Skeletal muscle satellite cell (primary cell): ENCODE measurements around the gene TMEM184B.

Source experiments
- H3K27me3 ChIP-seq: 2 replicates; pipeline ENCODE4 v1.7.0; 2013; ENCODE audit warnings: low read length; ENCODE audit not compliant: control insufficient read depth, insufficient read depth
- H3K36me3 ChIP-seq: 2 replicates; pipeline ENCODE4 v1.7.0; 2013; ENCODE audit warnings: mild to moderate bottlenecking, control low read depth, low read length; ENCODE audit not compliant: insufficient read depth
- H3K4me1 ChIP-seq: 2 replicates; pipeline ENCODE4 v1.7.0; 2013; ENCODE audit warnings: low read length; ENCODE audit not compliant: control insufficient read depth, insufficient read depth
- H3K4me2 ChIP-seq: 2 replicates; pipeline ENCODE4 v1.7.0; 2013; ENCODE audit warnings: mild to moderate bottlenecking, low read length
- H3K4me3 ChIP-seq: 2 replicates; pipeline ENCODE4 v1.7.0; 2013; ENCODE audit warnings: low read length
- H3K9ac ChIP-seq: 2 replicates; pipeline ENCODE4 v1.7.0; 2013; ENCODE audit warnings: mild to moderate bottlenecking, low read depth, low read length, moderate library complexity
- H3K9me3 ChIP-seq: replicated peaks from 2 replicates; pipeline ENCODE4 v1.7.0; 2013; ENCODE audit warnings: mild to moderate bottlenecking, control low read depth, low read length

The TMEM184B gene

DNA sequence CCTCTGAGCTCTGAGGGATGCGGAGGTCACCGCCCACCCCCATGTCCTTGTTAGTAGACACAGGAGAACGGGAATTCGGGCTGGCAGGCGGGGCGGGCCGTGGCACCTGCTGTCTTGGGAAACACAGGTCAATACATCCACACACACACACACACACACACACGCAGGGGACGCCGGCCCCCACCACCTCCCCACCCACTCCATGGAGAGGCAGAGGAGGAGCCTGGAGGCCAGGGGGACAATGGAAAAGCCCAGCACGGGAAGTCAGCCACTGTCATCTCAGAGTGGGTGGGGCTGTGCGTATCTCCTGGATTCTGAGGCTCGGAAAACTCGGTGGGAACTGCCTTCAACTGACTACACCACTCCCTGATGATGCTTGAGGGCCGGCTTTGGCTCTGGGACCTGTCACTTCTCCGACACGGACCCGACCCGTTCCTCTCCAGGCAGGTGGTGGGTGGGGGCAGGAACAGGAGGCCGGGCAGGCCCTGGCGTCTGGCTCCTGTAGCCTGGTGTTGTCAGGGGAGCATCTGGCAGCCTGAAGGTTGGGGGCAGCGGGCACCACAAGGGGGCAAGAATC is 18.5 kb upstream of the TMEM184B start:
- H3K4me2 ChIP-seq = no peak overlapping the region
- no peaks in the 10 kb centered on the region for H3K9me3 ChIP-seq
- peaks cover 68% of the 10 kb centered on the region for H3K36me3 ChIP-seq
- H3K4me3 ChIP-seq = no peak overlapping the region
- no peak overlapping the region for H3K9ac ChIP-seq
- H3K27me3 ChIP-seq = no peaks in the 10 kb centered on the region
- H3K4me1 ChIP-seq = peaks cover 2% of the 10 kb centered on the region

DNA sequence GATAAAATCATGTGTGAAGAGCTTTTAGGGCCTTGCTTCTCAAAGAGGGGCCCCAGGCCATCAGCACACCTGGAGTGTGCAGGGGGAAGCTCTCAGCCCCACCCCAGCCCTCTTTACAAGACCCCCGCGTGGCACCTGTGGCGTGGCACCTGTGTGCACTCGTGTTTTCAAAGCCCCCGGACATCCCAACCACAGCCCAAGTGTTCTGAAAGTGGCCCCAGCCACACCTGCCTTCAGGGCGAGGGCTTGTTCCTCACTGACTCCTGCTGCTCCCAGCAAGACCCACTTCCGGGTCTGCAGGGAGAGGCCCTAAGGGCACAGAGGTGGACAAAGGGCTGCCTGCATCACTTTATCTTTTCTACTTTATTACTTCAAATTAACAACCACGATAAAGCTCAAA is 17.5 kb upstream of the TMEM184B start:
- peaks cover 3% of the 10 kb centered on the region for H3K4me1 ChIP-seq
- H3K36me3 ChIP-seq = peaks cover 59% of the 10 kb centered on the region
- H3K9ac ChIP-seq = no peak overlapping the region
- H3K4me3 ChIP-seq = no peak overlapping the region
- no peaks in the 10 kb centered on the region for H3K27me3 ChIP-seq
- no peaks in the 10 kb centered on the region for H3K9me3 ChIP-seq
- H3K4me2 ChIP-seq = no peak overlapping the region

DNA sequence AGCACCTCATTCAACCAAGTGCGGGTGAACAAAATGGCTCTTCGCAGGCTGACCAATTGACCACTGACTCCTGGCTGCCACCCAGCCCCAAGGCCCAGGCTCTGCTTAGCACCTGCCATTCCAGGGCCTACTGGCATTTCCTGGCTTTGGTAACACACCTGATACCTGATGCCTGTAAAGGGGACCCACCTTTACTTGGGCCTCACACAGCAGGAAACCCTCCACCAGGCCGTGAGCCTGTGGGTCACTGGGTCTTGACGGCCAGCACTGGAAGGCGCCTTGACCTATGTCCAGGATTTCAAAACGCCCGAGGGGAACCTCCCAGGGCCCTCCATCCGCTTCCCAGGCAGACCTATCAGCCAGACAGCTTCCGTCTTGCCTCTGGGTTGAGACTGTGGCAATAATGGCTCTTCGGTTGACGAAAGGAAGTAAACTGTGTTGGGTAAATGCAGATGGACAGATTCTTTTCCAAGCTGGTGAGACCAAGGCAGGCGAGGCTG is 16.8 kb upstream of the TMEM184B start:
- H3K9me3 ChIP-seq = no peaks in the 10 kb centered on the region
- H3K36me3 ChIP-seq = peaks cover 54% of the 10 kb centered on the region
- H3K4me3 ChIP-seq = no peak overlapping the region
- peaks cover 8% of the 10 kb centered on the region for H3K4me1 ChIP-seq
- no peak overlapping the region for H3K9ac ChIP-seq
- no peaks in the 10 kb centered on the region for H3K27me3 ChIP-seq
- H3K4me2 ChIP-seq = no peak overlapping the region

DNA sequence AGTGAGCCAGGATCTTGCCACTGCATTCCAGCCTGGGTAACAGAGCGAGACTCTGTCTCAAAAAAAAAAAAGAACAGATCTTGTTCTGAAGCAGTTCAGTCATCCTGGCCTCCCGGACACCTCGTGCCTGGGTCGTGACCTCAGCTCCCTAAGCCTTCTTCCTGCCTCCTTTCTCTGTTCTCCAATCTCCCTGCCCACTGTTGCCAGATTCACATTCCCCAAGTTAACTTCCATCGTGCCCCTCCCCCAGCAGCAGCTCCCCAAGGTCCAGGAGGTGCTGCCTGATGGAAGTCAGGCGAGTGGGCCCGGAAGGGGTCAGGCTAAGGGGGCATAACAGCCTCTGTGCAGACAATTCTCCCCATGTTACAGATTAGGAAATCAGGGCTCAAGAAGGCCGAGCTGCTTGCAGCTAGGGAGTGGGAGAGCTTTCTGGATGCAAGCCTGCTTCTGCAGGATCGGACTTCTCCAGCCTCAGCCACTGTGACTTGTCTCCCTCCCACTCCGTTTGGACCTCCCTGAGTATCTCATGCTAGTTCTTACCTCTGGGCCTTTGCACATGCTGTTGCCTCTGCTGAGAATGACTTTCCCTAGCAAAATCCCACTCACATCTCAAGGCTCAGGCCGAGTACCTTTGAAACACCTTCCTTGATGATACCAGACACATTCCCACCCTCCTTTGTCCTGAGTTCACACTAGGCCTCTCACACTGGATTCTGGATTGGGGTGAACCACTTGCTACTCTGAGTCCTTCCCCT is 14.3 kb upstream of the TMEM184B start:
- Histone ChIP-seq H3K9me3 (no peaks in the 10 kb centered on the region), H3K4me2 (no peak overlapping the region), H3K4me1 (peaks cover 25% of the 10 kb centered on the region), H3K36me3 (peaks cover 32% of the 10 kb centered on the region), H3K4me3 (no peak overlapping the region), H3K9ac (no peak overlapping the region), H3K27me3 (no peaks in the 10 kb centered on the region)

DNA sequence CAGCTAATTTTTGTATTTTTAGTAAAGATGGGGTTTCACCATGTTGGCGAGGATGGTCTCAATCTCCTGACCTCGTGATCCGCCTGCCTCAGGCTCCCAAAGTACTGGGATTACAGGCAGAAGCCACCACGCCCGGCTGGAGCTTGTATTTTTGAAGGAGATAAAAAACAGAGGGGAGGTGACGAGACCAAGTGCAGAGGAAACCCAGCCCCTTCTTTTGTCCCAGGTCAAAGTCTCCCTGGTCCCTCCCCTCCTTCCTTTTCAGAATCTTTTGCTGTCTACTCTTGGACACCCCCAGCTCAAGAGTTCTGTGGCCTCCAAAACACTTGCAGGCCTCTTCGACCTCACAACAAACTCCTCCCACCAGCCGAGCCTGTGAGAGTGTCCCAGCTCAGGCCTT is 12.2 kb upstream of the TMEM184B start:
- Histone ChIP-seq H3K9me3 (no peaks in the 10 kb centered on the region), H3K36me3 (peaks cover 17% of the 10 kb centered on the region), H3K9ac (no peak overlapping the region), H3K4me2 (no peak overlapping the region), H3K4me1 (peaks cover 25% of the 10 kb centered on the region), H3K27me3 (no peaks in the 10 kb centered on the region), H3K4me3 (no peak overlapping the region)

DNA sequence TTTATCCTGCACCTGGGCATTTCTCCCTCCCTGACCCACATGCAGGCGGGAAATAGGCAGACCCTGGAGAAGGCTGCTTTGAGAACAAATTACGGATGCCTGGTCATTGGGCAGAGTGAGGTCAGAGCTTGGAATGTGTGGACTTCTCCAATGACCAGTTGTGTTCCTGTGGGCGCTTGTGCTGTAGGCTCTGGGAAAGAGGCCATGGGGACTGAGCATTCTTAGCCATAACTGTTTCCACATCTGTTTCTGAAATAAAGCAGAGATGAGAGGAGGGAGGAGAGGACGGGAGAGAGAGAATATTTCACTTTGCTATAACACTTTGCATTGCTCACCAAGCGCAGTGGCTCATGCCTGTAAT is 11.2 kb upstream of the TMEM184B start:
- Histone ChIP-seq H3K9me3 (no peaks in the 10 kb centered on the region), H3K9ac (no peak overlapping the region), H3K4me1 (peaks cover 26% of the 10 kb centered on the region), H3K27me3 (no peaks in the 10 kb centered on the region), H3K36me3 (peaks cover 7% of the 10 kb centered on the region), H3K4me3 (no peak overlapping the region), H3K4me2 (peak overlapping the region; percentile 27)

DNA sequence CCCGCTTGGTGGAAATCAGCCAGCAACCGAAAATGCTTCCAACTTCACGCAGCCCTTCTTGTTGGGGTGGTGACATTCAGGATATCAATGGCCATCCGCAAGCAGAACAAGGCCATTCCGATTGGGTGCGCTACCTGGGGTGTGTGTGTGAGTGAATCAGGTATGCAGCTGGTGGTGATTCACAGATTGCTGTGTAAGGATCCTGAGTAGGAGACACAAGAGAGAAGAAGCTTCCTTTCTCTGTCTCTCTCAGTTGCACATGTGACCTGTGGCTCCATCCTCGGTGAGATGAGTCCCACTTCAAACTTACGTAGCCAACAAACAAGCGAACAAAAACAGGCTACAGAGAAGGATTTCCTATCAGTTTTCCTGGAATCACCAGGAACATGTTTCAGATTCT is 9.6 kb upstream of the TMEM184B start:
- Histone ChIP-seq H3K27me3 (no peaks in the 10 kb centered on the region), H3K4me2 (no peak overlapping the region), H3K4me3 (no peak overlapping the region), H3K9me3 (no peaks in the 10 kb centered on the region), H3K36me3 (peaks cover 5% of the 10 kb centered on the region), H3K4me1 (peaks cover 26% of the 10 kb centered on the region), H3K9ac (no peak overlapping the region)

DNA sequence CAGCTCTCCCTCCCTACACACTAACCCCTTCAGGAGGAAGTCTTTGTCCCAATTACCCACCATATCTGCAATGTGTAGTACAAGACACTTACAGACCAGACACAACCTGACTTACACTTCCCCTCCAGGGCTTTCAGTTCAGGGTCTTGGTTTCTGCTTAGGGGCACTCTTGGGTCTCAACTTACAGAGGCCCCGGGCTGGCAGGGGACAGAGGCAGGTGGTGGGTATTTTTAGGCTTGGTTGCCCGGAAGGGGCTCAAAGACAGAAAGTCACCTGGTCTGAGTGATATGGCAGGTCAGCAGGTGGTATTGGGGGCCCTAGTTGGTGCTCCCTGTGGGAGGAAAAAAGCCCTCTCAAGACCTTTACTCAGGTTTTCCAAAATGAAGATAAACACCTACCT is 3.4 kb upstream of the TMEM184B start:
- Histone ChIP-seq H3K36me3 (peaks cover under 1% of the 10 kb centered on the region), H3K4me2 (no peak overlapping the region), H3K27me3 (no peaks in the 10 kb centered on the region), H3K9me3 (no peaks in the 10 kb centered on the region), H3K4me3 (no peak overlapping the region), H3K4me1 (peaks cover 21% of the 10 kb centered on the region), H3K9ac (no peak overlapping the region)

DNA sequence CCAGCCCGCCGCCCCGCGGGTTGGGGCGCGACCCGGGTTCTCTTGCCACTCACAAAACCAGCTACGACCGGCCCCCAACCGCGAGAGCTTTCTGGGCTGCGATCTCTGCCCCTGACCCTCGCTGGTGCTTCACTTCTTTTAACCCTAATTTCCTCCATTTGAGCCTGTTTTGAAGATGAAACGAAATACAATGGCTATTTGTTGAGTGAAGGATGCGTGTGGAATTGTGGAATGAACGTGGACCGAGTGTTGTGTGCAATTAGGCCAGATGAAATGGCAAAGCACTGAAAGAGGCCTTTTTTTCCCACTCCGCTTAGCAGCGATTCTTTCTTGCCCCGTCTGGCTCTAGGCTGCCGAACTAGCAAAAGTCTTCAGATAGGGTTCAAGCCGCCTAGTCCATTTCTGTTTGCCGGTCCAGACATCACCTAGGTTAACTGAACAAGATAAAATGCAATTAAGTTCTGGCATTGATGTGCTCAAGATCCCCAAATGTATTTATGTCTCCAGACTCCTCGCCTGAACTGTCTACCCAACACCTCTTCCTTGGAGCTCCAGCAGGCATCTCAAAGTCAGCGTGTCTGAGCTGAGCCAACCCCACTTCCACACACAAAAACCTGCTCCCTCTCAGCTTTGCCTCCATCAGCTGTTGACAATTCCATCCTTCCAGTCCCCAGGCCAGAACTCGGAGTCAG is 471 bp upstream of the TMEM184B start:
- H3K4me3 ChIP-seq = peak overlapping the region; percentile 98

DNA sequence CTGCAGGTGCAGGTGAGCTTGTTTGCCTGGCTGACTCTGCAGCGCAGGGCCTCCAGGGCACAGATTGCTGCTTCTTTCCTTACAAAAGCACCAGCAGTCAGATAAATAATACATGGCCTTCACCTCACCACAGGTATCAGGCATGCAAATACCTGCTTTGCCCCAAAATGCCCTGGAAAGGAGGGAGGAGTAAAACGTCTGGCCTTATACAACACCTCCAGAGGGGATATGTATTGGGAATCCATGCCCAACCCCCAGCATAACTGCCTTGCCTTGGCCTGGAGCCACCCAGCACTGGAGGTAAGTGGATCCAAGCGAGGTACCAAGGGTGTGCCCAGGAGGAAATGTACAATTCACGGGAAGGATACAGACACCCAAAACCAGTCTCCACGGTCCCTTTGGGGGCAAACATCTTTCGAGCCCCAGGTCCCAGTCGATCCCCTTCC is 860 bp downstream of the TMEM184B start:
- peak overlapping the region; percentile 98 for H3K4me3 ChIP-seq

More for the DNA sequence above, 471 bp upstream of the TMEM184B start:
- Histone ChIP-seq H3K36me3 (peaks cover 15% of the 10 kb centered on the region), H3K9ac (peak overlapping the region; percentile 92), H3K27me3 (no peaks in the 10 kb centered on the region), H3K4me2 (peak overlapping the region; percentile 95), H3K9me3 (no peaks in the 10 kb centered on the region), H3K4me1 (peaks cover 34% of the 10 kb centered on the region)

DNA sequence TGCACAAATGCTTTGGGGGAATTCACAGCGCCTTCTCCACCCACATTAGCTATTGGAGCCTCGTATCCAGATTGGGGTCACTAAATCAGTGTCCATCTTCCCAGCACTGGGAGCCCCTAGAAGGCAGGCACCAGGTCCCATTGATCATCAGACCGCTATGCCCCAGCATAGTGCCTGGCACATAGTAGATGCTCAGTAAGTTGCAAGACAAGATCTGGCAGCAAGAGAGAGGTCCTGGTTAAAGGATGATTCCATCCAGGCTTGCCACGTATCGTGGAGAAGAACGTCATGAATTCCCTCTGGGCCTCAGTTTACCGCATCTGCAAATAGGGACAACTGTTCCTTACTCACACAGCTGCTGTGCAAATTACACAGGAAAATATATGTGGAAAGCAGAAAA is 1.7 kb downstream of the TMEM184B start:
- H3K36me3 ChIP-seq = peaks cover 16% of the 10 kb centered on the region
- peak overlapping the region; percentile 98 for H3K4me3 ChIP-seq
- H3K9ac ChIP-seq = peak overlapping the region; percentile 92
- peak overlapping the region; percentile 95 for H3K4me2 ChIP-seq
- H3K27me3 ChIP-seq = no peaks in the 10 kb centered on the region
- H3K9me3 ChIP-seq = no peaks in the 10 kb centered on the region
- H3K4me1 ChIP-seq = peaks cover 34% of the 10 kb centered on the region

More for the DNA sequence above, 860 bp downstream of the TMEM184B start:
- Histone ChIP-seq H3K4me1 (peaks cover 34% of the 10 kb centered on the region), H3K9me3 (no peaks in the 10 kb centered on the region), H3K36me3 (peaks cover 16% of the 10 kb centered on the region), H3K9ac (peak overlapping the region; percentile 92), H3K4me2 (peak overlapping the region; percentile 95), H3K27me3 (no peaks in the 10 kb centered on the region)
